IPS-18a (cell line): ENCODE measurements around the gene ERVV-1.

Experiments used
- H3K27ac ChIP-seq: one replicate; pipeline ENCODE4 v1.5.1; 2013; ENCODE audit warnings: low read length
- H3K27me3 ChIP-seq: one replicate; pipeline ENCODE4 v1.6.1; 2013; ENCODE audit warnings: mild to moderate bottlenecking, low read length; ENCODE audit not compliant: control insufficient read depth, insufficient read depth
- H3K36me3 ChIP-seq: one replicate; pipeline ENCODE4 v1.6.1; 2013; ENCODE audit warnings: low read depth, low read length; ENCODE audit not compliant: control insufficient read depth
- H3K4me1 ChIP-seq: one replicate; pipeline ENCODE4 v1.6.1; 2013; ENCODE audit warnings: low read depth, low read length; ENCODE audit not compliant: control insufficient read depth
- H3K4me3 ChIP-seq: one replicate; pipeline ENCODE4 v1.5.1; 2013; ENCODE audit warnings: low read length
- H3K9ac ChIP-seq: one replicate; pipeline ENCODE4 v1.6.1; 2013; ENCODE audit warnings: mild to moderate bottlenecking, low read length, moderate library complexity
- H3K9me3 ChIP-seq: one replicate; pipeline ENCODE4 v1.6.1; 2013; ENCODE audit warnings: low read depth, low read length; ENCODE audit not compliant: control insufficient read depth

The ERVV-1 gene

DNA sequence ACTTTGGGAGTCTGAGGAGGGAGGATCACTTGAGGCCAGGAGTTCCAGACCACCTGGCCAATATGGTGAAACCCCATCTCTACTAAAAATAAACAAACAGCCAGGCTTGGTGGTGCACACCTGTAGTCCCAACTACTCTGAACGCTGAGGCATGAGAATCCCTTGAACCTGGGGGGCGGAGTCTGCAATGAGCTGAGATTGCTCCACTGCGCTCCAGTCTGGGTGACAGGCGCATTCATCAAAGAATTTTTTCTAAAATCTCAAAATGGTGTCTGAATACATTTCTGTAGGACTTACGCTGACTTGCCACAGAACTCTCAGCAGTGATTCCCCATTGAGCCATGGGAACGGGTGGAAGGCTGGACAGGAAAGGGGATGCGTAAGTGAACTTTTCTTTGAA is 18.0 kb upstream of the ERVV-1 start:
- no peaks in the 10 kb centered on the region for H3K36me3 ChIP-seq
- peaks cover 11% of the 10 kb centered on the region for H3K4me1 ChIP-seq
- H3K9ac ChIP-seq: no peak overlapping the region
- no peak overlapping the region for H3K27ac ChIP-seq
- H3K9me3 ChIP-seq: no peaks in the 10 kb centered on the region
- no peak overlapping the region for H3K4me3 ChIP-seq
- peaks cover 42% of the 10 kb centered on the region for H3K27me3 ChIP-seq

- peaks cover 9% of the 10 kb centered on the region for H3K4me1 ChIP-seq
- H3K4me3 ChIP-seq: no peak overlapping the region
- no peaks in the 10 kb centered on the region for H3K36me3 ChIP-seq
- H3K27ac ChIP-seq: no peak overlapping the region
- H3K27me3 ChIP-seq: peaks cover 22% of the 10 kb centered on the region
- H3K9ac ChIP-seq: no peak overlapping the region
- no peaks in the 10 kb centered on the region for H3K9me3 ChIP-seq
Observed at GRCh38 chr19:52997975-52998374, 15.7 kb upstream of the ERVV-1 start.

GRCh38 chr19:53002479-53002878 is 11.2 kb upstream of the ERVV-1 start:
- H3K4me1 ChIP-seq: peaks cover 9% of the 10 kb centered on the region
- no peaks in the 10 kb centered on the region for H3K36me3 ChIP-seq
- H3K27ac ChIP-seq: no peak overlapping the region
- H3K4me3 ChIP-seq: no peak overlapping the region
- H3K9me3 ChIP-seq: no peaks in the 10 kb centered on the region
- no peak overlapping the region for H3K9ac ChIP-seq
- peaks cover 10% of the 10 kb centered on the region for H3K27me3 ChIP-seq

- Histone ChIP-seq H3K4me1 (peaks cover 4% of the 10 kb centered on the region), H3K27ac (no peak overlapping the region), H3K4me3 (no peak overlapping the region), H3K36me3 (no peaks in the 10 kb centered on the region), H3K9ac (no peak overlapping the region), H3K27me3 (no peaks in the 10 kb centered on the region), H3K9me3 (no peaks in the 10 kb centered on the region)
Observed at GRCh38 chr19:53004242-53004641, 9.5 kb upstream of the ERVV-1 start.

- Histone ChIP-seq H3K9ac (no peak overlapping the region), H3K27me3 (no peaks in the 10 kb centered on the region), H3K4me1 (peaks cover 4% of the 10 kb centered on the region), H3K27ac (no peak overlapping the region), H3K4me3 (no peak overlapping the region), H3K36me3 (no peaks in the 10 kb centered on the region), H3K9me3 (no peaks in the 10 kb centered on the region)
Observed at GRCh38 chr19:53007200-53007599, 6.5 kb upstream of the ERVV-1 start.

DNA sequence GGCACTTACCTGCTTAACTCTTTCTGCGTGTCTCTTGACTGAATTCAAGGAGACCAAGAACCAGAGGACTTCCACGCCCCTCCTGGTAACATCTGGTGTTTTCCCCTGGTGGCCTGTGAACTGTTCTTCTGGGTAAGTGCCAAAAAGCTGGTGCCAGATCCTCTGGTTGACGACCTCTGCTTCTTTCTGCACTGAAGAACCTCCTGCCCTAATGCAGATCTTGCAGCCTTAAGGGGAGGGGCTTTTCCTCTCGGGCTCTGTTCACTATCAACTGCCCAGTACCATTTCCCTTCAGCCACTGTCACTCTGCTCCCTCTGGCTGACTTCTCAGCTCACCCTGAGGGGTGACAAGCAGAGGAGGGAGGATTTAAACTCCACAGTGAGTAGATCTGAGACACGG is 6.1 kb upstream of the ERVV-1 start:
- Histone ChIP-seq H3K36me3 (no peaks in the 10 kb centered on the region), H3K4me1 (peaks cover under 1% of the 10 kb centered on the region), H3K9ac (no peak overlapping the region), H3K27me3 (no peaks in the 10 kb centered on the region), H3K4me3 (no peak overlapping the region), H3K27ac (no peak overlapping the region), H3K9me3 (no peaks in the 10 kb centered on the region)

DNA sequence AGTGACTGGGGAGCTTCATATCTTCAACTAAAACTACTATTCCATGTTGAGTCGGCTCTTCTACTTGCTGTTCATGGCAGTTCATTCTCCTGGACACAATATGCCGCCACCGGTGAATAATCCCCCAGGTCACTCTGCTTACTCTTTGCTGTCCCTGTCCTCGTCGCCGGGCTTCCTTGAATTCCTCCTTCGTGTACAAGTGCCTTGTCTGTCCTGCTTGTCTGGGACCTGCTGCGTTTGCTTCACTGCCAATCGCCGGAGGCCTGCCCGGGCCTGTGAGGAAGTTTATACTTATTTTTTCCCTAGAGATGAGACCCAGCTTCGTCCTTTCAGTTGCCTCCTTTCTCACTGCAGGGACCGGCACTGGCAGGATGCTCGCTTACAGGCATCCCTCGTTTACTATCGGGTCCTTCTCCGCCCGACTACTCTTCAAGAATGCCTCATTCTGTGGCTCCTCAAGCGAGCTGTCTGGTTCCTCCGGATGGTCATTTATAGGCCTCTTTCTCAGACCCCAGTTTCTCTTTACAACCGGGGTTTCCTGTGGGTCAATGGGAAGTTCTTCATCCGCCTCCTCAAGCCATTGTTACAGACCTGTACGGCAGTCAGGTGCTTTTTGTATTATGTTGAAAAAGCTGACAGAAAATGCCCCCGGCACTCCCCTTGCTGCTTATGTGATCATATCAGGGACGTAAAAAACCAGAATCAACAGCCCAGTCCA is 5.5 kb upstream of the ERVV-1 start:
- H3K27ac ChIP-seq: no peak overlapping the region
- H3K36me3 ChIP-seq: no peaks in the 10 kb centered on the region
- H3K9ac ChIP-seq: no peak overlapping the region
- no peaks in the 10 kb centered on the region for H3K9me3 ChIP-seq
- no peak overlapping the region for H3K4me3 ChIP-seq
- H3K4me1 ChIP-seq: no peaks in the 10 kb centered on the region
- no peaks in the 10 kb centered on the region for H3K27me3 ChIP-seq

GRCh38 chr19:53010494-53010893 is 3.2 kb upstream of the ERVV-1 start:
- no peaks in the 10 kb centered on the region for H3K36me3 ChIP-seq
- H3K4me1 ChIP-seq: no peaks in the 10 kb centered on the region
- H3K9ac ChIP-seq: no peak overlapping the region
- H3K27ac ChIP-seq: no peak overlapping the region
- H3K9me3 ChIP-seq: no peaks in the 10 kb centered on the region
- no peak overlapping the region for H3K4me3 ChIP-seq
- H3K27me3 ChIP-seq: no peaks in the 10 kb centered on the region

- Histone ChIP-seq H3K27ac (no peak overlapping the region), H3K9ac (no peak overlapping the region), H3K36me3 (no peaks in the 10 kb centered on the region), H3K27me3 (no peaks in the 10 kb centered on the region), H3K4me3 (no peak overlapping the region), H3K9me3 (no peaks in the 10 kb centered on the region), H3K4me1 (no peaks in the 10 kb centered on the region)
Observed at GRCh38 chr19:53012006-53012405, 1.7 kb upstream of the ERVV-1 start.

DNA sequence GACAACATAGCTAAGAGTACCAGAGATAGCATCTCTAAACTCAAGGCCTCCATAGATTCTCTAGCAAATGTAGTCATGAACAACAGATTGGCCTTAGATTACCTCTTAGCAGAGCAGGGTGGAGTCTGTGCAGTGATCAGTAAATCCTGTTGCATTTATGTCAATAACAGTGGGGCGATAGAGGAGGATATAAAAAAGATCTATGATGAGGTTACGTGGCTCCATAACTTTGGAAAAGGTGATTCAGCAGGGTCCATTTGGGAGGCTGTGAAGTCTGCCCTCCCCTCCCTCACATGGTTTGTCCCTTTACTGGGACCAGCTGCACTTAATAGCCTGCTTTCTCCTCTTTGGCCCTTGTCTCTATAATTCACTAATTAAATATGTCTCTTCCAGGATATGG is 1.4 kb downstream of the ERVV-1 start:
- H3K27ac ChIP-seq: no peak overlapping the region
- no peaks in the 10 kb centered on the region for H3K4me1 ChIP-seq
- no peaks in the 10 kb centered on the region for H3K27me3 ChIP-seq
- no peaks in the 10 kb centered on the region for H3K36me3 ChIP-seq
- H3K4me3 ChIP-seq: no peak overlapping the region
- no peak overlapping the region for H3K9ac ChIP-seq
- no peaks in the 10 kb centered on the region for H3K9me3 ChIP-seq

GRCh38 chr19:53015730-53016129 is 2.0 kb downstream of the ERVV-1 start:
- Histone ChIP-seq H3K9me3 (no peaks in the 10 kb centered on the region), H3K27me3 (no peaks in the 10 kb centered on the region), H3K9ac (no peak overlapping the region), H3K36me3 (no peaks in the 10 kb centered on the region), H3K27ac (no peak overlapping the region), H3K4me3 (no peak overlapping the region), H3K4me1 (no peaks in the 10 kb centered on the region)

DNA sequence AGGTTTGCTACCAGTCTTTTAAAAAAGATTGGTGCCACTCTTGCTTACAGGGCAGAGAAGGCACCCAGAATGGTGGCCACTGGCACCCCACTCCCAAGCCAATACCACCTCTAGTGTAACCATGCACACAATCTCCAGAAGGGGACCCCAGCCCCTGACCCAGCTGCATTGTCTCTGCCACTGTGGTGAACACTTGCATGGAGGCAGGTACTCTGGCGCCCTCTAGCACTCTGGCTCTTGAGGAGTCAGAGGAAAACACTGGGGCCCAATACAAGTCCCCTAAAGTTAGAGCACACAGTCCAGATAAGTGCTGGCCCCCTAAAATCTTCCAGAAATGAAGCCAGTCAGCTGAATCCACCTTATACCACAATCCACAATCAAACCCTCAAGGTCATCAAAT is 6.0 kb downstream of the ERVV-1 start:
- Histone ChIP-seq H3K27ac (no peak overlapping the region), H3K4me3 (no peak overlapping the region), H3K9me3 (no peaks in the 10 kb centered on the region), H3K27me3 (no peaks in the 10 kb centered on the region), H3K36me3 (no peaks in the 10 kb centered on the region), H3K9ac (no peak overlapping the region), H3K4me1 (no peaks in the 10 kb centered on the region)
